ENCODE data around the gene DPH5. TPM values are rescaled to one million over a fixed set of nuclear protein-coding genes. Genes with fewer than 3 reads are reported as not detected.

The DPH5 gene
- total RNA-seq, 1 donor from 2014 or later: 14.2 TPM

DNA sequence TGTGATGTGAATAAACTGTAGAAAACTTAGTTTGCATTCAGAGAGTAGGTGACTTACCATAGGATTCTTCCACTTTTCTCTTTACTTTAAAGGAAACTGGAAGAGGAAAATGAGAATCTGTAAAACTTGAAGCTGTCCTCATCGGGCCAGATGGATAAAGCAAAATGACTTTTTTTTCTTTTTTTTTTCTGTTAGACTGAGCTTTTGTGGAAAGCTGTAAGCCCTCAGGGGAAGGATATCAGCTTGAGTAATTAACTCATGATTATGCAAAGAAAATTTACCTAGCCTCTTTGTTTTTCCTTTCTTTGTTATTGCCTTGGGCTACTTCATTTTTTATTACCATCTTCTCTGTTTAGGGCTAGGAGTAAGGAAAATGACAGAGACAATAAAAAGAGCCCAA is 53.4 kb downstream of the DPH5 start:
- H3K4me3 ChIP-seq (ENCODE audit: low read depth, low read length): no peak overlapping the region
- DNase-seq (ENCODE audit: low read depth): no peak

DNA sequence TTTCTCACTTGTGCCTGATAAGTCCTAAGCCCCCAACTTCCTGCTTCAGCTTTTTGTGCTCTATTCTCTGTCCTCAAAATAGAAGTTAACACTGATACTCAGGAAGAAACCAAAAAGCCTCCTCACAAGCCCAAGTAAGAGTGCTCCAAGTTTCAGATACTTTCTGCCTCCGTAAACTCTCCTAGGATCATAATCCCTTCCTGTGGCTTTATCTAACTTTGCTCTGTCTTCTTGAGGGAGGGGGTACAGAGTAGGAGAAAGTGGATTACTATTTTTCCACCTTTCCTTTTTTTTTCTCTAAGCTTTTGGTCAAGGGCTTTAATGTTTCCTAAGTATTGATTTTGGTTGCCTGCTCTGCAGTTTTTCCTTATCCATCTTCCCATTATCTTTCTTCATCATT is 54.6 kb downstream of the DPH5 start:
- H3K4me3 ChIP-seq (ENCODE audit: low read depth, low read length): no peak overlapping the region
- DNase-seq (ENCODE audit: low read depth): no peak
- TF ChIP-seq, protein P1, sequence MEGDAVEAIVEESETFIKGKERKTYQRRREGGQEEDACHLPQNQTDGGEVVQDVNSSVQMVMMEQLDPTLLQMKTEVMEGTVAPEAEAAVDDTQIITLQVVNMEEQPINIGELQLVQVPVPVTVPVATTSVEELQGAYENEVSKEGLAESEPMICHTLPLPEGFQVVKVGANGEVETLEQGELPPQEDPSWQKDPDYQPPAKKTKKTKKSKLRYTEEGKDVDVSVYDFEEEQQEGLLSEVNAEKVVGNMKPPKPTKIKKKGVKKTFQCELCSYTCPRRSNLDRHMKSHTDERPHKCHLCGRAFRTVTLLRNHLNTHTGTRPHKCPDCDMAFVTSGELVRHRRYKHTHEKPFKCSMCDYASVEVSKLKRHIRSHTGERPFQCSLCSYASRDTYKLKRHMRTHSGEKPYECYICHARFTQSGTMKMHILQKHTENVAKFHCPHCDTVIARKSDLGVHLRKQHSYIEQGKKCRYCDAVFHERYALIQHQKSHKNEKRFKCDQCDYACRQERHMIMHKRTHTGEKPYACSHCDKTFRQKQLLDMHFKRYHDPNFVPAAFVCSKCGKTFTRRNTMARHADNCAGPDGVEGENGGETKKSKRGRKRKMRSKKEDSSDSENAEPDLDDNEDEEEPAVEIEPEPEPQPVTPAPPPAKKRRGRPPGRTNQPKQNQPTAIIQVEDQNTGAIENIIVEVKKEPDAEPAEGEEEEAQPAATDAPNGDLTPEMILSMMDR (conservative IDR thresholded peaks at IDR 0.05; ENCODE audit: low read depth, low read length): no peak

More for the DNA sequence above, 53.4 kb downstream of the DPH5 start:
- TF ChIP-seq, protein P1 (conservative IDR thresholded peaks at IDR 0.05; ENCODE audit: low read depth, low read length): no peak

DNA sequence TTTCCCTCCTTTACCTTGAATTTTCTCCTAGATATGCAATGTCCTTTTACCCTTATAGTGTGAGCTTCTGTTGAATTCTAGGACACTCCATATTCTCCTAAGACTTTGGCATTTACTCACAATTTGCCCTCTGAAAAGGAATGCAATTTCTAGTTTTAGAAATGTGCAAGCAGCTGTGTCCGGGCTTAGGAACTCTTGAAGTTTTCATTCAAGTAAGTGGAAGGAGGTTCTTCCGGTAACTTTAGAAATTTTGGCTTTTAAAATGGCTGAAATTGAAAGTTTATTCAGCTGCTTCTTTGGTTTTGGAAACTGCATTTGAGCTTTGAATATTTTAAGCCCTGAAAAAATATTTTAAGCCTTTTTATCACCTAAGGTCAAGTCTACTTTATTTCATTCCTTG is 56.3 kb downstream of the DPH5 start:
- H3K4me3 ChIP-seq (ENCODE audit: low read depth, low read length): no peak overlapping the region
- TF ChIP-seq, protein P1 (conservative IDR thresholded peaks at IDR 0.05; ENCODE audit: low read depth, low read length): no peak
- no peak for DNase-seq (ENCODE audit: low read depth)

DNA sequence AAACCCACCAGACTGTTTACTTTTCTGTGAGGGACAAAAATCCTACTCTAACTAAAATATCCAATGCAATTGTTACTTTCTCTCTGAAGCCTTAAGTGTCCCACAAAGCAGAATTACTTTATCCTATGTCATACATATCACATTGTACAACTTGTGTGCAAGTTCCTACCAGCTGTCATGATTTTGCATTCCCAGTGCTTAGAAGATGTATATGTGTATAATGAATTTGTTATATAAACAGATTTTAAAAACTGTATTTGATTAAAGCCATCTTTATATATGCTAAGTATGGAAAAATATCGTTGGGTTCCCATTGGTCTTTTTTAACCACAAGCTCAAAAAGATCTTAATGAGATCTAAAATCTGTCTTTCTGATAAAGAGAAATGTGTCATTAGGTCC is 57.0 kb downstream of the DPH5 start:
- H3K4me3 ChIP-seq (ENCODE audit: low read depth, low read length): no peak overlapping the region
- DNase-seq (ENCODE audit: low read depth): no peak
- TF ChIP-seq, protein P1 (conservative IDR thresholded peaks at IDR 0.05; ENCODE audit: low read depth, low read length): no peak

DNA sequence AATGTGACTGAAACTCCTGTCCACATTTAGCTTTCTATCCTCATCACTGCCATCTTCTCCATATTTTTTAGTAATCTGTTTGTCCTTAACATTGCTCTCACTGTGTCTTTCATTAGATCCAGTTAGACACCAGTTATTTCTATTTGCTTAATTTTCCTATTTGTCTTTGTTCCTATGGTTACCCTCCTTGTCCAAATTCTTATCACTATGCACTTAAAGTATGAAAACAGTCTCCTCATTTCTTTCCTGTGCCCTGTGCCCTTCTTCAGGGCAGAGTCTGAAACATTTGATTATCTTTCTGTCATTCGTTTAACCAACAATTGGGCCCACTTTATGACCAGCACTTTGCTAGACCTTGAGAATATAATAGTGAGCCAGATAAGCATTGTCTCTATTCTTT is 65.5 kb downstream of the DPH5 start:
- TF ChIP-seq, protein P1 (conservative IDR thresholded peaks at IDR 0.05; ENCODE audit: low read depth, low read length): no peak
- no peak for DNase-seq (ENCODE audit: low read depth)
- H3K4me3 ChIP-seq (ENCODE audit: low read depth, low read length): no peak overlapping the region

DNA sequence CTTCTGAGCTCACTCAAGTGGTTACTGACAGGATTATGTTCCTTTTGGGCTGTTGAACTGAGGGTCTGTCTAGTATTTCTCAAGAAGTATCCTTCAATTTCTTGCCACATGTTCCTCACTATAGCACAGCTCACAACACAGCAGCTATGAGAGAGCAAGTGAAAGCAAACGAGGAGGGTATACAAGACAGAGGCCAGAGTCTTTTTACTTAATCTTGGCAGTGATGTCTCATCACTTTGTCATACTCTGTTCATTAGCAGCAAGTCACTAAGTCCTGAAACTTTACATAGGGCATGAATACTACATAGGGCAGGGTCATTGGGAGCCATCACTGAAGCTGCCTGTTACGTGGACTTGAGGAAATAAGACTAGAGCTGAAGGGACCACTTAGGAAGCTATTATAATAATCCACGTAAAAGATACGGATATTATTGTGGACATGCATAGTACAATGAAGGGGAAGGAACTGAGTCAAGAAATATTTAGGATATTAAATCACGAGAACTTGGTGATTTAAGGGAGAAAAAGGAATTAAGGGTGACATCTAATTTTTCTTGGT is 66.0 kb downstream of the DPH5 start:
- no peak overlapping the region for H3K4me3 ChIP-seq (ENCODE audit: low read depth, low read length)
- TF ChIP-seq, protein P1 (conservative IDR thresholded peaks at IDR 0.05; ENCODE audit: low read depth, low read length): no peak
- DNase-seq (ENCODE audit: low read depth): no peak

DNA sequence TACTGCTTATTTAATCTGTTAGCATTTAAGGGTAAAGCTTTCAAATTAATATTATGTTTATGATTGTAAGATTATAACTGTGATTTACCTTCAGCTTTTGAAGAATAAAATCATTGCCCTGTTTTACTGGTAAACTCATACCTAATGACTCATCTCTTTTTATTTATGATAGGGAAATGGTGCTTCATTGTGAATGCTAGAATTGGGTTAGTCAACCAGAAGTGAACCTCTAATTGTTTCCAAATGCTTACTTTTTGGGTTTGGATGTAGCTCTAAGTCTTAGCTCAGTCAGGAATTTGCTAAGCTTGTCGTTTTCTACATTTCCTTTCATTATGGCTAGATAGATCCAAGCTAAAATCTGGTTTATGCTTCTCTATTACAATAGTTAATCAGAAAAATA is 70.3 kb downstream of the DPH5 start:
- TF ChIP-seq, protein P1 (conservative IDR thresholded peaks at IDR 0.05; ENCODE audit: low read depth, low read length): no peak
- no peak overlapping the region for H3K4me3 ChIP-seq (ENCODE audit: low read depth, low read length)
- DNase-seq (ENCODE audit: low read depth): no peak
